Measurements from ENCODE around the gene TXNL4A.

The TXNL4A gene

DNA sequence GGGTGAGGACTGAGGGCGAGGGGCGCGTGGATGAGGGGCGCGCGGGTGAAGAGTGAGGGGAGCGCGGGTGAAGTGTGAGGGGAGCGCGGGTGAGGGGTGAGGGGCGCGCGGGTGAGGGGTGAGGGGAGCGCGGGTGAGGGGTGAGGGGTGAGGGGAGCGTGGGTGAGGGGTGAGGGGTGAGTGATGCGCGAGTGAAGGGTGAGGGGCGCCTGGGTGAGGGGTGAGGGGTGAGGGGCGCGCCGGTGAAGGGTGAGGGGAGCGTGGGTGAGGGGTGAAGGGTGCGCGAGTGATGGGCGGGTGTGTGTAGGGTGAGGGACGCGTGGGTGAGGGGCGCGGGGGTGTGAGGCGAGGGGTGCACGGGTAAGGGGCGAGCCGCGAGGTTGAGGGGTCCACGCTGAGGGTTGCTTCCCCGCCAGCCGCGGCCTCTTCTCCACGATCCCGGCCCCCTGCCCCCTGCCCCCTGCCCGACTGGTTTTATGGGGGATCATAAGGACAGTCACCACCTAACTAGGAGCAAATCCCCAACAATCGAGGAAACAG, 35.8 kb downstream of the TXNL4A start:
- TF ChIP-seq, protein P1, sequence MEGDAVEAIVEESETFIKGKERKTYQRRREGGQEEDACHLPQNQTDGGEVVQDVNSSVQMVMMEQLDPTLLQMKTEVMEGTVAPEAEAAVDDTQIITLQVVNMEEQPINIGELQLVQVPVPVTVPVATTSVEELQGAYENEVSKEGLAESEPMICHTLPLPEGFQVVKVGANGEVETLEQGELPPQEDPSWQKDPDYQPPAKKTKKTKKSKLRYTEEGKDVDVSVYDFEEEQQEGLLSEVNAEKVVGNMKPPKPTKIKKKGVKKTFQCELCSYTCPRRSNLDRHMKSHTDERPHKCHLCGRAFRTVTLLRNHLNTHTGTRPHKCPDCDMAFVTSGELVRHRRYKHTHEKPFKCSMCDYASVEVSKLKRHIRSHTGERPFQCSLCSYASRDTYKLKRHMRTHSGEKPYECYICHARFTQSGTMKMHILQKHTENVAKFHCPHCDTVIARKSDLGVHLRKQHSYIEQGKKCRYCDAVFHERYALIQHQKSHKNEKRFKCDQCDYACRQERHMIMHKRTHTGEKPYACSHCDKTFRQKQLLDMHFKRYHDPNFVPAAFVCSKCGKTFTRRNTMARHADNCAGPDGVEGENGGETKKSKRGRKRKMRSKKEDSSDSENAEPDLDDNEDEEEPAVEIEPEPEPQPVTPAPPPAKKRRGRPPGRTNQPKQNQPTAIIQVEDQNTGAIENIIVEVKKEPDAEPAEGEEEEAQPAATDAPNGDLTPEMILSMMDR (IDR thresholded peaks at IDR 0.05): no peak
- no peak overlapping the region for H3K27ac ChIP-seq
- peak; percentile 77 for DNase-seq (ENCODE audit: low spot score)
- H3K4me3 ChIP-seq: peak overlapping the region; percentile 93

DNA sequence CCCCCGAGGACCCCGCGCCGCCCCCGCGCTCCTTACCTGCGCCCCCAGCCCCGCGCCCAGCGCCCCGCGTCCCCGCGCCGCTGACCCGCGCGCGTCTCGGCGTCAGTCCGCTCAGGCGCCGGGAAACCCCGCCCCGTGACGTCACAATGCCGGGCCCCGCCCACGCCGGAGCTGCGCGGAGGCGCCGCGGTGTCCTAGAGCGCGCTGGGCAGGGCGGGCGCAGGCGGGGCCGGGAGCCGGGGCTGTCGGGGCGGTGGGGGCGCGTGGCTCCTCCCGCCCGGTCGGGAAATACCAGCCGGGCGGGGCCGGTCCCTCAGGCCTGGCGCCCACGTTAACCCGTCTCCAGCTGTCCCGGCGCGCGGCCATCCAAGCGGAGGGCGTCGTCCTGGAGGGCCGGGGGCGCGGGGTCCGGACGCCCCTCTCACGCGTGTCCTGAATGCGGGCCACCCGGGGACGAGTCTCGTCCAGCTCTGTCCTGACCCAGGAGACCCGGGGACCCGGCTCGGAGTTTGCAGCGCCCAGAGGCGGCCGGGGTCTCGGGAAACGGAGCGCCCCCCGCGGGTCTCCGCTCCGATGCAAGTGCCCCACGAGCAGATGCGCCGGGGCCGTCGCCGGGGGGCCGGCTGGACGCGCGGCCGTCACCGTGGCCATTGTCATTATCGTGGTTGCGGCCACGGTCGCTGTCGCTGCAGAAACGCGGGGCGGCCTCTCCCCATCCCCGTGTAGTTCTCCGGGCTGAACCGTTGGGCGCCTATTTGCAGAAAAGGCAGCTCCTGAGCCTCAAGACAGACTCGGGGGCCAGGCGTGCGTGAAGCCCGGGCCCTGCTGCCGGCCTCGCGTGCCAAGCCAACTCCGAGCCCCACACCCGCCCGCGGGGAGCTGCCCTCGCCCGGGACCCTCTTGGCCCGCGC, 36.6 kb downstream of the TXNL4A start, which contains the start of gene SLC66A2:
Gene SLC66A2 (minus strand): TSS at position 109 of the 911 bp plus-strand sequence. CDS start 727 bp downstream, outside the sequence.
- Histone ChIP-seq H3K27ac (peak within 1 kb of the TSS; percentile 75 to 84), H3K4me3 (peak within 1 kb of the TSS; percentile 93)
- peak; percentile 88 for DNase-seq (ENCODE audit: low spot score)
- TF ChIP-seq, protein P1 (IDR thresholded peaks at IDR 0.05): no peak

DNA sequence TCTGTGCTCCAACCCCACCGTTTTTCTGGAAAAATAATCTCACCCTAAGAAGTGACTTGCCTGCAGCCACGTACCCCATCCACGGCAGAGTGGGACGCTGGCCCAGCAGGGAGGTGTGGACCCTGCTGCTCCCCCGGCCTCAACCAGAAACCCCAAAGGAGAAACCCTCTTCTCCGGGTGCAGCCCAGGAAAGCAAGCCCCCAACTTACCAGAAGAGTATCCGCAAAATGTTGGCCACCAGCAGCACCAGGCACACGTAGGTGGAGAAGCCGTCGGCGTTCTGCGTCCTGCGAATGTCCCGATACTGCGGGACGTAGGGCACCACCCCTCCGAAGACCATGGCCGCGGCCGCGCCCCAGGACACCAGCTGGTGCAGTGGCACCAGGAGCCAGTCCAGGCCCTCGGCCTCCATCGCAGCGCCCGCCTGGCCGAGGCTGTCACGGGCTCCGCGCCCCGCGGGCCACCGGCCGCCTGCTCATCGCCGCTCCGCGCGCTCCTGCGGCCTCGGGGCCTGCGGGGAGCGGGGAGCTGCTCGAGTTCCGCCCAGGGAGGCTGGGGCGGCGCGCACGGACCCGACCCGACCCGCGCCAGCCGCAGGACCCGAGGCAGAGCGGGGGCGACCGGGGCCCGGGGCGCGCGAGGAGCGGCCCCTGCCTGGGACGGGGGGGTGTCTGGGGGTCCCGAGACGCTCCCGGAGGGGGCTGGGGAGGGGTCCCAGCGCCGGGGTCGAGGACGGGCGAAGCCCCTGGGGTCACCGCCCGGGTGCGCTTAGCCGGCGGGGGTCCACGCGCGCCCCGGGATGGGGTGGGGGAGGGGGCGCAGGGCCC, 37.6 kb downstream of the TXNL4A start:
- Histone ChIP-seq H3K4me3 (peak overlapping the region; percentile 93), H3K27ac (peak overlapping the region; percentile 75 to 84)
- peak; percentile 71 for DNase-seq (ENCODE audit: low spot score)
- TF ChIP-seq, protein P1 (IDR thresholded peaks at IDR 0.05): no peak

DNA sequence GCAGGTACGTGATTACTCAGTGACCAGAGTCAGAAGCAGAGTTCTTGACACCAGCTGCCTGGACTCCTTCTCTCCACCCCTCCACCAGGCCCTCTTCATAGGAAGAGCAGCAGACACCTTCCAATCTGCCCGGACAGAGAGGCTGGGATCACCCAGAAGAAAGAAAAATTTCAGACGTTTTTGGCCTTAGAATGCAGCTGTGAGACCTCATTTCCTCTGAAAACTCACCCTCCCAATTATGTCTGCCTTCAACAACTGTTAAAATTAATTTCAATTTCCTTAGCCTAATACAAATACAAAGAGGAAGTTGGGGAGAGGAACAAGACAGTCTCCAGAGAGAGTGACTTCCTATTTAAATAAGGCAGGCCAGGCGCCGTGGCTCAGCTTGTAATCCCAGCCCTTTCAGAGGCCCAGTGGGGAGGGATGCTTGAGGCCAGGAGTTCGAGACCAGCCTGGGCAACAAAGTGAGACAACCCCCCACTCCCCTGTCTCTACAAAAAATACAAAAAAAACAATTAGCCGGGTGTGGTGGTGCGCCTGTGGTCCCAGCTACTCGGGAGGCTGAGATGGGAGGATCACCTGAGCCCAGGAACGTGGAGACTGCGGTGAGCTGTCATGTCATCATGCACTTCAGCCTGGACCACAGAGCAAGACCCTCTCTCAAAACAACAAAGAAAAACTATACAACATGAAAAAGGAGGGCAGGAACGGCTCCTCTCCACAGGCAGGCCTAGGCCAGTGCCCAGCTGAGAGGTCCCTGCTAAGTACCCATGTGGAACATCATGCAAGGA, 38.5 kb downstream of the TXNL4A start:
- peak overlapping the region; percentile 93 for H3K4me3 ChIP-seq
- TF ChIP-seq, protein P1 (IDR thresholded peaks at IDR 0.05): no peak
- H3K27ac ChIP-seq: peak overlapping the region; percentile 75 to 84
- peak; percentile 74 for DNase-seq (ENCODE audit: low spot score)

DNA sequence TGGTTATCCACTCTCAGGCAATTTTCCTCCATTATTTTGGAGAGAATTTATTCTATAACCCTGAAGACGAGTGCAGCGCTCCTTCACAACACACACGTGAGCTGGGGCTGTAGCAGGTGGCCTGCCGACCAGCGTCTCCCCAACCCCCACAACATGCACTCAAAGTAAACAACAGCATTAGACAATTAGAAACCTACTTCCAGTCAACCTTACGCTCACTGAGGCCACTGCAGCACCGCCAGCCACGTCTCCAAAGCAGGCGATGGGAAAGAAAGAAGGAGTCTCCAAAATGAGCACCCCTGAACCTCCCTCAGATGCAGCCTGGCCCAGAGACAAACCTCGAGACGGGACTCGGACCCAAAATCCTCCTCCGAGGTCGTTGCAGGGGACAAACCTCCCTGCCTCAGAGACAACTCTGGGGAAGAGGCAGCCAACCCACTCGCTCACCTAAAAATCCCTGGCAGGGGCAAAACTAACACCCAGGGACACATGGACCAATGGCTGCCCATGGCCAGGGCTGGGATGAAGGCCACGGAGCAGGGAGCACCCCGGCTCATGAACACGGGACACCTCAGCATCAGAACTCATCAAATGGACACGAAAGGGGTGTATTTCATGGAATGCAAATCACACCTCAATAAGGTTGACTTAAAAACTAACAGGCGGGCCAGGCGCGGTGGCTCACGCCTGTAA, 39.5 kb downstream of the TXNL4A start:
- H3K4me3 ChIP-seq: peak overlapping the region; percentile 31
- peak; percentile 64 for DNase-seq (ENCODE audit: low spot score)
- TF ChIP-seq, protein P1 (IDR thresholded peaks at IDR 0.05): no peak
- peak overlapping the region in 1 of 2 donors; percentile 3 for H3K27ac ChIP-seq

All from coronary artery (tissue), 2 donors.